Caki2 (cell line): ENCODE measurements around the gene STPG2. TPM values are rescaled to one million over a fixed set of nuclear protein-coding genes. Genes with fewer than 3 reads are reported as not detected.

ENCODE experiments used
- DNase-seq: peaks from one replicate; pipeline ENCODE4 v3.0.0-alpha.2; 2015; ENCODE audit warnings: low read depth
- in situ Hi-C: cut with HindIII; loops from 2 replicates; pipeline ENCODE4 v1.10.0; 2016; ENCODE audit warnings: low sequenced_read_pairs, low pct_unique_long_range_greater_than_20kb, mixed read lengths
- total RNA-seq: library from RNA; depleted of rRNA; stranded (reverse); fragments of >200 nt; shearing (Covaris generic); gene quantifications from 2 replicates; pipeline ENCODE4 v1.2.3, GENCODE V29; 2014; ENCODE audit warnings: low replicate concordance

STPG2 gene
- total RNA-seq, 1 experiment from 2014 or later = 0.10 TPM

DNA sequence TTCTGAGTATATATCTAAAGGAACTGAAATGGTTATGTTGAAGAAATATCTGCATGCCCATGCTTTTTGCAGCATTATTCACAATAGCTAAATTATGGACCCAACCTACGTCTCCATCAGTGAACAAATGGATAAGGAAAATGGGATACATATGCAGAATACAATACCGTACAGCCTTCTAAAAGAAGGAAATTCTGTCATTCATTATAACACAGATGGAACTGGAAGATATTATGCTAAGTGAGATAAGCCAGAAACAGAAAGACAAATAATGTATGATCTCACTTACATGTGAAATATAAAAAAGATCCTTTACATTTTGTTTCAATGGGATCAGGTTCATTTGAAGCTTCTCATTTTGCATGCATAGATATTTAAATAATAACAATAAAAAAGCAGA, 263.3 kb downstream of the STPG2 start:
- in situ Hi-C loops = no loop called here
- no peak for DNase-seq

DNA sequence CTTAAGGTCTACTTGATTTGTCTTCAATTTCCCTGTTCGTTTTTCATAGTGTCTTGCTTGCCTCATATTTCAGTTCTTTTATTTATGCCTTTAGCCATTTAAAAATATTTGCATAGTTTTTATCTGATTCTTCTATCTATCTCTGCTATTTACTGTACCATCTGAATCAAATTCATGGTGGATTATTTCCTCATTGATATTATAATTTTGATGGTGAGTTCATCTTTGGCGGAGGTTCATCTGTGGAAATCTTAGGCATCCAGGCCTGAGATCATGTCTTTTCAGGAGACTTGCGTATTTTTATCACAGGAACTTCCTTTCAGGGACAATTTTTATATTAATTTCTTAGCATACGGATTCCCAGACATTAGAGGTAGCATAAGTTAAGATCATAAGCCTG, 275.2 kb downstream of the STPG2 start:
- no peak for DNase-seq
- in situ Hi-C loops = no loop called here

GRCh38 chr4:97867557-97868091, 275.7 kb downstream of the STPG2 start:
- no peak for DNase-seq
- in situ Hi-C loops = no loop called here

GRCh38 chr4:97866821-97867556, 276.3 kb downstream of the STPG2 start:
- DNase-seq = peak; percentile 3
- in situ Hi-C loops = no loop called here

GRCh38 chr4:97851115-97851514, 292.2 kb downstream of the STPG2 start:
- DNase-seq = no peak
- in situ Hi-C loops = no loop called here

DNA sequence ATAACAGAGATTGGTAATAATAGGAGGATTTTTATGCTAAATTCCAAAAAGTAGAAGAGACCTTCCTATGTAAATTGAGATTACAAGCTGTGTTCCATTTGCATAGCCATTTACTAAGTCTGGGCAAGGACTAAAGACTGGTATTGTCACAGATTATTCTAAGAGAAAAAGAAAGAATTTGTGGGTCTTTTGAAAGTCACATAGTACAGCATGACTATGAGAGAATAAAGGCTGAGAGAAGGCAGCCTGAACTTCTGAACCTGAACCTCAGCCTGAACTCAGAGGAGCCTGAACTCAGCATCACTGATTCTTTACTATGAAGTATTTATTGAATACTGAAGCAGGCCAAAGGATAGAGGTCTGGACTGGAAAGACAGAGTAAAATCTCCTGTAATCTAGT, 297.5 kb downstream of the STPG2 start:
- in situ Hi-C loops = no loop called here
- no peak for DNase-seq

DNA sequence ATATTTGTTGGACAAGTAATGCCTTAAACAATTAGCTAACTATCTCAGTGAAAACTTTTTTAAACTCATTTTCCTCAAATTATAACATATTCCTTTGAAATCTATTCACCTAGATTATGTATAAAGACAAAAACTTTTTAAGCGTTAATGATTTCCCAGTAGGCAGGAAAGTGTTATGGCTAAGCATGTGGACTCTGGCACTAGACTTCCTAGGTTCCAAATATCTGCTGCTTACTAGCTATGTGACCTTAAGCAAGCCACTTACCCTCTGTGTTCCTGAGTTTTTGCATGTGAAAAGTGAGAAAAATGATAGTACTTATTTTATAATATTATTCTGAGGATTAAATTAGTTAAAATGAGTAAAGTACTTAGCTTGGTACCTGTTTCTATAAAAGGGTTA, 301.8 kb downstream of the STPG2 start:
- DNase-seq = no peak
- in situ Hi-C loops = no loop called here

DNA sequence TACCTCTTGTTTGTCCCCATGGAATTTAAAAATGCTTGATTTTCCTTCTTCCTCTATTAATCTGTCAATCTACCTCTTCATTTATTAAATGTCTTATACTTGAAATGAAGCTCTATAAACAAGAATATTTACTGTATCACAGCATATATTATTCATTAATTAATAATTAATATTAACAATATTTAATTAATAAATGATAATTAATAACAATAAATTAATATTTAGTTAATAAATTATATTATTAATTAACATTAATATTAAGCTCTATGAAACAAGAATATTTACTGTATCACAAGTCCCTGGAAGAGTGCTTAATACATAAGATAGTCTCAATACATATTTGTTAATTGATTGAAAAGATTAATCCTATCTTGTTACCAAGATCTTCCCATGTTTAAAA, 306.6 kb downstream of the STPG2 start:
- no peak for DNase-seq
- in situ Hi-C loops = no loop called here

DNA sequence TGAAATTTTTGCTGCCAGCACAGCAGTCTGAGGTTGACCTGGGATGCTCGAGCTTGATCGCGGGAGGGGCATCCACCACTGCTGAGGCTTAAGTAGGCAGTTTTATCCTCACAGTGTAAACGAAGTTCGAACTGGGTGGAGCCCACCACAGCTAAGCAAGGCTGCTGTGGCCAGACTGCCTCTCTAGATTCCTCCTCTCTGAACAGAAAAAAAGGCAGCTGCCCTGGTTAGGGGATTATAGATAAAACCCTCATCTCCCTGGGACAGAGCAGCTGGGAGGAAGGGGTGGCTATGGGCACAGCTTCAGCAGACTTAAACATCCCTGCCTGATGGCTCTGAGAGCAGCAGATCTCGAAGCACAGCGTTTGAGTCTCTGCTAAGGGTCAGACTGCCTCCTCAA, 314.6 kb downstream of the STPG2 start:
- in situ Hi-C loops = no loop called here
- DNase-seq = no peak

GRCh38 chr4:97819294-97819693, 324.0 kb downstream of the STPG2 start:
- in situ Hi-C loops = no loop called here
- no peak for DNase-seq

GRCh38 chr4:97812768-97813167, 330.5 kb downstream of the STPG2 start:
- in situ Hi-C loops = no loop called here
- DNase-seq = no peak

GRCh38 chr4:97786306-97786920, 356.9 kb downstream of the STPG2 start:
- in situ Hi-C loops = no loop called here
- no peak for DNase-seq

GRCh38 chr4:97778174-97778573, 365.1 kb downstream of the STPG2 start:
- in situ Hi-C loops = no loop called here
- no peak for DNase-seq

DNA sequence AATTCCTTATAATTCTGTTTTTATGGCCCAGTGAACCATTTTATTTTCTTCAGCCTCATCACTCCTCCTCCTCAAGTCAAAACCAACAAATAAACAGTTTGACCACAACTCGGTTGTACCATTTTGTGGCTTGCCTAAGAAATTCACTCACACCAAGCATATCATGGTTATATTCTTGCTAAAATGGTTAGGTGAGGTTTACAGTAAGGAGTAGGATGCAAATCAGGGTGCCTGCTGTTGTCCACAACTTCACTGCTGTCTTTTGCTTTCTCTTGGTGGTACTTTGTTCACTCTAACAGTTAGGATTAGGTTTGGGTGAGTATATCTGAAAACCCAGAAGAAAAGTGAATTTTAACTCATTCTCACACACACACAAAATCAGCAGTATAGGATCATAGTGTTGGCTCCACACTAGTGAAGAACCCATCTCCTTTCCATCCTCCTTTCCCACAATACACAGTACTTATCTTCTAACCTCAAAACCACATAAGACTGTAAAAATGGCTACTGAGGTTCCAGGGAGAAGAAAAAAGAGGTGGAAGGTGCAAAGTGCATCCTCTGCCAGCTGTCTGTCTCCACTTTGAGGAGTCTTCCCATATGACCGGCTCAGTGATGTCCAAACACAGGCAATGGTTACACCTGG, 368.8 kb downstream of the STPG2 start:
- in situ Hi-C loops = no loop called here
- no peak for DNase-seq

DNA sequence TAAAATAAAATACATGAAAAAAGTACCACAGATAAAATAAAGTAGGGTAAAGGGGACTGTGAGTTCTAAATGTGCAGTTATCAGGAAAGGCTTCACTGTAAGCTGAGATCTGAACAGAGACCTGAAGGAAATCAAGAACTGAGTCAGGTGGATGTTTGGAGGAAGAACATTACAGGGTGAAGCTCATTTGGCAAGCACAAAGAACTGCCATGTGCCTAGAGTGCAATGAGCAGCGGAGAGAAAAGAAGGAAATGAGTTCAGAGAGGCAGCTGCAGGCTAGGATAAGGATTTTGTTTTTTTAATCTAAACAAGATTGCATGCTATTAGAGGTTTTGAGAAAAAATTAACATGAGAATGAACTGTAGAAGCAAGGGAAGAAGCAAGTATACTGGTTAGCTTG, 373.1 kb downstream of the STPG2 start:
- DNase-seq = no peak
- in situ Hi-C loops = no loop called here

DNA sequence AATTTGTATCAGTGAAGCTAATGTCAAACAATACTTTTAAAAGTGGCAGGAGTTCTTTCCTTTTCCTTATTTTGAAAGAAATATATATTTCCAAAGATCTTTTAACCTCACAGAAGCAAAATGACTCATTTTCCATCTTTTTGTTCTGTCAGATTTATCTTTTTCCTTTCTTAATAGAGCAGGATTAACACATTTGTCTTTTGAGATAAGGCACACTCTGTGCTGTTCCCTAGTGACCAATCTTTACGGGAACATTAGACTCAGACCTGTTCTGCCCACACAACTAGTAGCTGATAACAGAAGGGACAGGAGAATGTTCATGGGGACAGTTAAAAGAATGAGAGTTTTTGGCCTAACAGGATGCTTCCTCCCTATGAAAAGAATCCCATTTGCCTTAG, 381.2 kb downstream of the STPG2 start:
- no peak for DNase-seq
- in situ Hi-C loops = no loop called here

DNA sequence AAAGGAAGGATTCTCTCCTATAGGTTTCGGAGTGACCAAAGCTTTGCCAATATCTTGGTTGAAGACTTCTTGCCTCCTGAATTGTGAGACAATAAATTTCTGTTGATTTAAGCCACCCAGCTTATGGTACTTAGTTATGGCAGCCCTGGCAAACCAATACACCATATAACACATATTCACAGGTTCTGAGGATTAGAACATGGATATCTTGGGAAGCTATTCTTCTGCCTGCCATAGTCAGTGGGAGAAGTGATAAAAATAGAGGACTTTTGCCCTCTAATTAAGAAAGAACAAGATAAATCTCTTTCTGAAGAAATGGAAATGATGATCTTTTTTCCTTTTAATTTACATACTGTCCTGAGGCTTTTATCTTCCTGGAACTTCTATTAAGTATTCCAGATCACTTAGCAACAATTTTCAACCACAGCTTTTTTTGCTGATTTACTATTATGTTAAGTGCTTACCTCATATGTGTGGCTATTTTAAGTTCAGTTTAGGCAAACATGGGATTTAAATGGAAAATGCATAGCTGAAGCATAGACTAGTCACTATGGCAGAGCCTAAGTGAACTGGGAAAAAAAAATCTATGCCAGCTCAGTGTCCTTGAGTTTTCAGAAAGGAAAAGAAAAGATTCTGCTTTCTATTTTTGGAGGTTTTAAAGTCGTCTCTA, 381.7 kb downstream of the STPG2 start:
- DNase-seq = no peak
- in situ Hi-C loops = no loop called here

GRCh38 chr4:97759785-97760184, 383.5 kb downstream of the STPG2 start:
- in situ Hi-C loops = no loop called here
- no peak for DNase-seq

- in situ Hi-C loops = no loop called here
- DNase-seq = no peak
Observed at GRCh38 chr4:97752599-97752998, 390.7 kb downstream of the STPG2 start.
